ENCODE data around the gene APP.

DNA sequence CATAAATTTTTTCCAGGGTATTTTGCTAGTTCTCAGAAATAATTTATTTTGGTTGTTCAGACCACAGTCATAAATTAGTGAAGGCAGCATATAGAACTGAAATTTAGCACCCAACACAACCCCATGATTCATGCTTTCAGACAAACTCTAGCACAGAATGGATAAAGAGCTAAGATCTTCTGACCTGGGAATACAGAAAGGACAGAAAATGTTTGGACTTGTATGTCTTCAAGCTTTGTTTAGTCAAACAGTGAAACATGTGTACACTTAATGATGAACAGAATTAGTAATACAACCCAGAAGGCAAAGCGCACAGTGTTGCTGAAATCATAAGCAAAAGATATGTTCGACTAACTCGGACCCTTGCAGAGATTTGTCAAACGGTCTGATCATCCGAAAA lies 205.6 kb downstream of the APP start:
- TF ChIP-seq, protein P1, sequence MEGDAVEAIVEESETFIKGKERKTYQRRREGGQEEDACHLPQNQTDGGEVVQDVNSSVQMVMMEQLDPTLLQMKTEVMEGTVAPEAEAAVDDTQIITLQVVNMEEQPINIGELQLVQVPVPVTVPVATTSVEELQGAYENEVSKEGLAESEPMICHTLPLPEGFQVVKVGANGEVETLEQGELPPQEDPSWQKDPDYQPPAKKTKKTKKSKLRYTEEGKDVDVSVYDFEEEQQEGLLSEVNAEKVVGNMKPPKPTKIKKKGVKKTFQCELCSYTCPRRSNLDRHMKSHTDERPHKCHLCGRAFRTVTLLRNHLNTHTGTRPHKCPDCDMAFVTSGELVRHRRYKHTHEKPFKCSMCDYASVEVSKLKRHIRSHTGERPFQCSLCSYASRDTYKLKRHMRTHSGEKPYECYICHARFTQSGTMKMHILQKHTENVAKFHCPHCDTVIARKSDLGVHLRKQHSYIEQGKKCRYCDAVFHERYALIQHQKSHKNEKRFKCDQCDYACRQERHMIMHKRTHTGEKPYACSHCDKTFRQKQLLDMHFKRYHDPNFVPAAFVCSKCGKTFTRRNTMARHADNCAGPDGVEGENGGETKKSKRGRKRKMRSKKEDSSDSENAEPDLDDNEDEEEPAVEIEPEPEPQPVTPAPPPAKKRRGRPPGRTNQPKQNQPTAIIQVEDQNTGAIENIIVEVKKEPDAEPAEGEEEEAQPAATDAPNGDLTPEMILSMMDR (IDR thresholded peaks at IDR 0.05; ENCODE audit: low read length), result no peak
- TF ChIP-seq EZH2 (IDR thresholded peaks at IDR 0.05; ENCODE audit: borderline replicate concordance, low read length), result no peak
